Endothelial cell of coronary artery (primary cell): ENCODE data around the gene PCDHA9. TPM values are rescaled to one million over a fixed set of nuclear protein-coding genes. Genes with fewer than 3 reads are reported as not detected.

Experiments used
- total RNA-seq: library from RNA; depleted of rRNA; stranded (reverse); fragments of >200 nt; gene quantifications from 2 replicates; pipeline ENCODE4 v1.2.3, GENCODE V29; 2014

PCDHA9 gene
- 0.09 TPM in 2 replicates for total RNA-seq

GRCh38 chr5:140848139-140849102, at the start of gene PCDHA9:
Gene PCDHA9, plus strand, starts transcription at chr5:140848382. Its CDS starts 114 bp downstream, at chr5:140848496.

GRCh38 chr5:140800816-140801493, 47.2 kb upstream of the PCDHA9 start, which contains the start of gene PCDHA3:
Gene PCDHA3, plus strand, starts transcription at chr5:140801057.

GRCh38 chr5:140806834-140807775, 41.1 kb upstream of the PCDHA9 start, which contains the start of gene PCDHA4:
Gene PCDHA4, plus strand, starts transcription at chr5:140807068.

GRCh38 chr5:140821375-140822280, 26.6 kb upstream of the PCDHA9 start, which contains the start of gene PCDHA5:
Gene PCDHA5, plus strand, starts transcription at chr5:140821613.

GRCh38 chr5:140827704-140828361, 20.3 kb upstream of the PCDHA9 start, which contains the start of gene PCDHA6:
Gene PCDHA6, plus strand, starts transcription at chr5:140827960. Its CDS starts 132 bp downstream, at chr5:140828092.

GRCh38 chr5:140833993-140834392, 14.2 kb upstream of the PCDHA9 start, which contains the start of gene PCDHA7:
Gene PCDHA7, plus strand, starts transcription at chr5:140834269. Its CDS starts 115 bp downstream, at chr5:140834384.

GRCh38 chr5:140840978-140841962, 6.9 kb upstream of the PCDHA9 start, which contains the start of gene PCDHA8:
Gene PCDHA8, plus strand, starts transcription at chr5:140841187. Its CDS starts 135 bp downstream, at chr5:140841322.

GRCh38 chr5:140855772-140856674, 7.8 kb downstream of the PCDHA9 start, which contains the start of gene PCDHA10:
Gene PCDHA10, plus strand, starts transcription at chr5:140855897. Its CDS starts 152 bp downstream, at chr5:140856049.

GRCh38 chr5:140868721-140869554, 20.8 kb downstream of the PCDHA9 start, which contains the start of gene PCDHA11:
Gene PCDHA11, plus strand, starts transcription at chr5:140868957. Its CDS starts 147 bp downstream, at chr5:140869104.

GRCh38 chr5:140875085-140876065, 27.2 kb downstream of the PCDHA9 start, which contains the start of gene PCDHA12:
Gene PCDHA12, plus strand, starts transcription at chr5:140875308. Its CDS starts 165 bp downstream, at chr5:140875473.

GRCh38 chr5:140881889-140882590, 33.9 kb downstream of the PCDHA9 start, which contains the start of gene PCDHA13:
Gene PCDHA13, plus strand, starts transcription at chr5:140882124. Its CDS starts 145 bp downstream, at chr5:140882269.

